Peyer's patch (tissue), 4 donors: ENCODE results near the gene EBLN1. TPM values are rescaled to one million over a fixed set of nuclear protein-coding genes. Genes with fewer than 3 reads are reported as not detected.
"Not testable (repeated sequence)": the region's sequence is repeated elsewhere in the genome, so short reads cannot be mapped to it uniquely, and the experiment has no call there.

Experiments
- DNase-seq, 3 donors: peaks; one replicate each; pipeline ENCODE4 v3.0.0-alpha.2; 2017 to 2019
- H3K27ac ChIP-seq, 4 donors: fragments of 200-600 bp; sonication (generic); one replicate each; pipeline ENCODE4 v1.5.1; 2016 to 2019
- H3K27me3 ChIP-seq, 2 donors: fragments of 200-600 bp; sonication (generic); one replicate each; pipeline ENCODE4 v1.5.1; 2019
- H3K36me3 ChIP-seq, 3 donors: fragments of 200-600 bp; sonication (generic); one replicate each; pipeline ENCODE4 v1.5.1; 2016 to 2019
- H3K4me1 ChIP-seq, 4 donors: fragments of 200-600 bp; sonication (generic); one replicate each; pipeline ENCODE4 v1.5.1; 2016 to 2019
- H3K4me3 ChIP-seq, 4 donors: fragments of 200-600 bp; sonication (generic); 1 replicate in 3 of 4; 2 replicates in 1 of 4; pipeline ENCODE4 v1.5.1; 2016 to 2019; ENCODE audit warnings: mild to moderate bottlenecking in 1 of 4
- H3K9me3 ChIP-seq, 4 donors: fragments of 200-600 bp; sonication (generic); one replicate each; pipeline ENCODE4 v1.5.1; 2016 to 2019; ENCODE audit warnings: mild to moderate bottlenecking in 1 of 4
- CTCF ChIP-seq, 6 experiments: fragments of 450-650 bp in 4 of 6; fragments of 200-600 bp in 2 of 6; sonication (generic) in 1 of 6; IDR thresholded peaks; one replicate each; pipeline ENCODE4 v1.5.1; 2017 to 2019; ENCODE audit warnings: antibody characterized with exemption in 6 of 6, mild to moderate bottlenecking in 3 of 6, moderate library complexity in 1 of 6
- POLR2A ChIP-seq, 2 donors: fragments of 450-650 bp; IDR thresholded peaks; one replicate each; pipeline ENCODE4 v1.5.1; 2017; ENCODE audit warnings: antibody characterized with exemption in 2 of 2, mild to moderate bottlenecking in 2 of 2, moderate library complexity in 2 of 2
- total RNA-seq, 4 donors: library from RNA; depleted of rRNA; stranded (reverse); fragments of >200 nt; gene quantifications; one replicate each; pipeline ENCODE4 v1.1.0, GENCODE V29; 2016

Gene EBLN1
- total RNA-seq, 4 donors from 2014 or later, result not detected

- H3K4me3 ChIP-seq, result no peak overlapping the region
- no peak overlapping the region for H3K27ac ChIP-seq
- TF ChIP-seq CTCF (IDR thresholded peaks at IDR 0.05) (no peak), POLR2A (IDR thresholded peaks at IDR 0.05) (no peak)
- DNase-seq, result no peak
- H3K27me3 ChIP-seq, result no peaks in the 10 kb centered on the region
- no peaks in the 10 kb centered on the region for H3K36me3 ChIP-seq
- H3K4me1 ChIP-seq, result peaks cover 0 to 8% (median 0%) of the 10 kb centered on the region in 4 donors
- no peaks in the 10 kb centered on the region for H3K9me3 ChIP-seq
Observed at GRCh38 chr10:22226599-22226998, 8.8 kb upstream of the EBLN1 start.

GRCh38 chr10:22222236-22223190, 4.7 kb upstream of the EBLN1 start:
- no peak overlapping the region for H3K4me3 ChIP-seq
- TF ChIP-seq CTCF (IDR thresholded peaks at IDR 0.05), result no peak
- no peak for TF ChIP-seq POLR2A (IDR thresholded peaks at IDR 0.05)
- no peaks in the 10 kb centered on the region for H3K27me3 ChIP-seq
- no peaks in the 10 kb centered on the region for H3K9me3 ChIP-seq
- H3K4me1 ChIP-seq, result no peaks in the 10 kb centered on the region
- DNase-seq, result no peak
- H3K27ac ChIP-seq, result no peak overlapping the region
- no peaks in the 10 kb centered on the region for H3K36me3 ChIP-seq

GRCh38 chr10:22219308-22219707, 1.5 kb upstream of the EBLN1 start:
- Histone ChIP-seq H3K27me3 (no peaks in the 10 kb centered on the region), H3K4me3 (no peak overlapping the region), H3K36me3 (no peaks in the 10 kb centered on the region), H3K4me1 (no peaks in the 10 kb centered on the region), H3K27ac (no peak overlapping the region), H3K9me3 (no peaks in the 10 kb centered on the region)
- no peak for DNase-seq
- TF ChIP-seq POLR2A (IDR thresholded peaks at IDR 0.05) (no peak), CTCF (IDR thresholded peaks at IDR 0.05) (no peak)

GRCh38 chr10:22218448-22218847, 633 bp upstream of the EBLN1 start:
- no peaks in the 10 kb centered on the region for H3K36me3 ChIP-seq
- H3K27ac ChIP-seq, result no peak overlapping the region
- no peak overlapping the region for H3K4me3 ChIP-seq
- no peak for TF ChIP-seq POLR2A (IDR thresholded peaks at IDR 0.05)
- TF ChIP-seq CTCF (IDR thresholded peaks at IDR 0.05), result no peak
- no peak for DNase-seq
- H3K4me1 ChIP-seq, result no peaks in the 10 kb centered on the region
- H3K27me3 ChIP-seq, result no peaks in the 10 kb centered on the region
- no peaks in the 10 kb centered on the region for H3K9me3 ChIP-seq

- not testable (repeated sequence) for DNase-seq, H3K36me3 ChIP-seq, H3K4me3 ChIP-seq, H3K27me3 ChIP-seq, H3K4me1 ChIP-seq, H3K9me3 ChIP-seq, H3K27ac ChIP-seq
Observed at GRCh38 chr10:22217084-22217483, 731 bp downstream of the EBLN1 start.

GRCh38 chr10:22210267-22210666, 7.5 kb downstream of the EBLN1 start:
- Histone ChIP-seq H3K27ac (no peak overlapping the region), H3K4me1 (no peaks in the 10 kb centered on the region), H3K36me3 (no peaks in the 10 kb centered on the region), H3K9me3 (no peaks in the 10 kb centered on the region), H3K4me3 (no peak overlapping the region), H3K27me3 (no peaks in the 10 kb centered on the region)
- TF ChIP-seq CTCF (IDR thresholded peaks at IDR 0.05) (no peak), POLR2A (IDR thresholded peaks at IDR 0.05) (no peak)
- no peak for DNase-seq
